SH-SY5Y (cell line): Measurements from ENCODE around the gene TCP1.

ENCODE experiments used
- GATA2 ChIP-seq: IDR thresholded peaks from 2 replicates; pipeline ENCODE4 v1.6.1; 2011; ENCODE audit warnings: mild to moderate bottlenecking, low read depth, low read length
- GATA3 ChIP-seq: IDR thresholded peaks from 2 replicates; pipeline ENCODE4 v1.6.1; 2011; ENCODE audit warnings: low read depth, mild to moderate bottlenecking, low read length, moderate library complexity

Gene TCP1

GRCh38 chr6:159800141-159800865 lies 10.9 kb upstream of the TCP1 start, which contains the start of gene PNLDC1:
PNLDC1 (plus strand) TSS chr6:159800276; CDS start chr6:159800308, 32 bp downstream.
- TF ChIP-seq GATA2 (no peak), GATA3 (no peak)

GRCh38 chr6:159797554-159797953 lies 8.2 kb upstream of the TCP1 start:
- TF ChIP-seq GATA2 = no peak
- no peak for TF ChIP-seq GATA3

- TF ChIP-seq GATA3 (no peak), GATA2 (no peak)
Measured at GRCh38 chr6:159790956-159791598, 1.7 kb upstream of the TCP1 start.

GRCh38 chr6:159790149-159790955 lies 950 bp upstream of the TCP1 start, which contains the start of gene MRPL18:
MRPL18 (plus strand) TSS chr6:159790467; CDS start chr6:159790588, 121 bp downstream.
- TF ChIP-seq GATA2 (no peak; the same call in 1 of the 2 replicates), GATA3 (no peak)

- TF ChIP-seq GATA2 (no peak), GATA3 (no peak)
Measured at GRCh38 chr6:159788753-159789376, 537 bp downstream of the TCP1 start.

- TF ChIP-seq GATA2 (no peak), GATA3 (no peak)
Measured at GRCh38 chr6:159788276-159788675, 1.1 kb downstream of the TCP1 start.

GRCh38 chr6:159778542-159779103 lies 10.8 kb downstream of the TCP1 start:
- TF ChIP-seq GATA3 (no peak), GATA2 (no peak)

- TF ChIP-seq GATA3 (no peak), GATA2 (no peak)
Measured at GRCh38 chr6:159778131-159778530, 11.3 kb downstream of the TCP1 start.

- TF ChIP-seq GATA2 = no peak
- no peak for TF ChIP-seq GATA3
Measured at GRCh38 chr6:159777240-159777904, 12.0 kb downstream of the TCP1 start.

GRCh38 chr6:159772196-159772595 lies 17.2 kb downstream of the TCP1 start:
- no peak for TF ChIP-seq GATA2
- no peak for TF ChIP-seq GATA3

- no peak for TF ChIP-seq GATA3
- no peak for TF ChIP-seq GATA2
Measured at GRCh38 chr6:159769470-159769869, 19.9 kb downstream of the TCP1 start.

- TF ChIP-seq GATA3 (no peak), GATA2 (no peak)
Measured at GRCh38 chr6:159766906-159767305, 22.5 kb downstream of the TCP1 start.

GRCh38 chr6:159762681-159763293 lies 26.6 kb downstream of the TCP1 start:
- no peak for TF ChIP-seq GATA3
- TF ChIP-seq GATA2 = no peak
